Mucosa of descending colon (tissue), 3 donors: ENCODE measurements around the gene PCDHA7. TPM values are rescaled to one million over a fixed set of nuclear protein-coding genes. Genes with fewer than 3 reads are reported as not detected.
"Not testable (repeated sequence)": the region's sequence is repeated elsewhere in the genome, so short reads cannot be mapped to it uniquely, and the experiment has no call there.

ENCODE experiments used
- ATAC-seq: fragments of 200-7000 bp; cut with Tn5 transposase; one replicate; pipeline ENCODE4 v1.9.1; 2020; ENCODE audit warnings: mild to moderate bottlenecking, moderate library complexity
- DNase-seq, 3 donors: peaks; one replicate each; pipeline ENCODE4 v3.0.0-alpha.2; 2020
- H3K36me3 ChIP-seq: fragments of 200-600 bp; one replicate; pipeline ENCODE4 v1.8.0; 2021; ENCODE audit warnings: low read depth, mild to moderate bottlenecking
- H3K4me1 ChIP-seq: fragments of 200-600 bp; one replicate; pipeline ENCODE4 v1.8.0; 2021; ENCODE audit warnings: low read depth, mild to moderate bottlenecking
- H3K4me3 ChIP-seq: fragments of 200-600 bp; one replicate; pipeline ENCODE4 v1.8.0; 2021; ENCODE audit warnings: mild to moderate bottlenecking
- H3K9me3 ChIP-seq: fragments of 200-600 bp; one replicate; pipeline ENCODE4 v1.8.0; 2021; ENCODE audit warnings: mild to moderate bottlenecking
- CTCF ChIP-seq: fragments of 200-600 bp; IDR thresholded peaks from one replicate; pipeline ENCODE4 v1.8.0; 2022; ENCODE audit warnings: antibody characterized with exemption, mild to moderate bottlenecking
- intact Hi-C, 2 donors: fragments of 100-400 bp; cut with DNase I in 1 of 2; cut with micrococcal nuclease in 1 of 2; formaldehyde crosslinking; loops; one replicate each; pipeline versions ENCODE4 v1.11.0 to v1.11.1; 2022; cut with DNase I, micrococcal nuclease
- long read RNA-seq, 2 donors: library from polyadenylated mRNA; unstranded; transcript quantifications; one replicate each; pipeline ENCODE4 v2.0.0, GENCODE V29; 2019 to 2021
- total RNA-seq, 3 donors: library from RNA; stranded (reverse); fragmentation: NEBNext Ultra II Directional in 2 of 3; extraction: Animal tissue kit (Norgen Biotek cat#: 25700) in 2 of 3; gene quantifications; one replicate each; pipeline versions ENCODE4 v1.2.1 to v1.2.4, GENCODE V29; 2021 to 2023
- donor health status: DM: no; HTN: no; CAD: no; lungs with moderate emphysema.
- donor health status: DM: no; HTN: no; CAD: no.
- donor health status: DM: no; HTN: yes; CAD: no.

The PCDHA7 gene
- under 1 TPM in 2 of 3 donors, not detected in 1; 0.35 to 0.41 TPM for total RNA-seq
- long read RNA-seq, donor 1, result 0 reads
- long read RNA-seq, donor 2, result 0 reads

- no peak for DNase-seq
- Histone ChIP-seq H3K4me3 (no peak within 1 kb of the TSS), H3K9me3 (peaks cover 42% of the 10 kb centered on the region), H3K36me3 (no peaks in the 10 kb centered on the region), H3K4me1 (no peaks in the 10 kb centered on the region)
- intact Hi-C loops, result no loop called here
- TF ChIP-seq CTCF, result no peak
- no peak for ATAC-seq
Measured at GRCh38 chr5:140833993-140834392, at the start of gene PCDHA7. Gene PCDHA7, plus strand, starts transcription at chr5:140834269. Its CDS starts 115 bp downstream, at chr5:140834384.

- no peak for DNase-seq
- Histone ChIP-seq H3K4me3 (no peak within 1 kb of the TSS), H3K4me1 (no peaks in the 10 kb centered on the region), H3K9me3 (peaks cover 71% of the 10 kb centered on the region), H3K36me3 (no peaks in the 10 kb centered on the region)
- intact Hi-C loops, result no loop called here
- no peak for TF ChIP-seq CTCF
- ATAC-seq, result no peak
Measured at GRCh38 chr5:140785905-140786686, 48.0 kb upstream of the PCDHA7 start, which contains the start of gene PCDHA1. Gene PCDHA1, plus strand, starts transcription at chr5:140786140.

GRCh38 chr5:140787422-140787821 is 46.6 kb upstream of the PCDHA7 start:
- H3K4me1 ChIP-seq, DNase-seq, intact Hi-C loops, ATAC-seq, H3K4me3 ChIP-seq, H3K36me3 ChIP-seq: not testable (repeated sequence)
- H3K9me3 ChIP-seq, result peaks cover 59% of the 10 kb centered on the region

GRCh38 chr5:140787849-140788504 is 46.1 kb upstream of the PCDHA7 start:
- not testable (repeated sequence) for ATAC-seq

GRCh38 chr5:140791089-140791488 is 43.0 kb upstream of the PCDHA7 start:
- no peak for ATAC-seq
- DNase-seq, result no peak
- Histone ChIP-seq H3K4me3 (no peak overlapping the region), H3K9me3 (peaks cover 65% of the 10 kb centered on the region), H3K4me1 (no peaks in the 10 kb centered on the region), H3K36me3 (no peaks in the 10 kb centered on the region)
- intact Hi-C loops, result no loop called here
- no peak for TF ChIP-seq CTCF

More at GRCh38 chr5:140787849-140788504, 46.1 kb upstream of the PCDHA7 start:
- DNase-seq, H3K4me1 ChIP-seq, intact Hi-C loops, H3K4me3 ChIP-seq, H3K36me3 ChIP-seq: not testable (repeated sequence)
- peaks cover 58% of the 10 kb centered on the region for H3K9me3 ChIP-seq

- intact Hi-C loops, result no loop called here
- Histone ChIP-seq H3K4me1 (no peaks in the 10 kb centered on the region), H3K9me3 (peaks cover 58% of the 10 kb centered on the region), H3K36me3 (no peaks in the 10 kb centered on the region), H3K4me3 (no peak within 1 kb of the TSS)
- no peak for TF ChIP-seq CTCF
- DNase-seq (no peak), ATAC-seq (no peak)
Measured at GRCh38 chr5:140794595-140795258, 39.3 kb upstream of the PCDHA7 start, which contains the start of gene PCDHA2. Gene PCDHA2, plus strand, starts transcription at chr5:140794852.
